Activated CD4-positive, alpha-beta T cell treated with anti-CD3 and anti-CD28 coated beads, Interleukin-2, amount 10 ng/mL, durations not matched to agents 7 days and 5 days (primary cell): ENCODE measurements around the gene ASIC4. TPM values are rescaled to one million over a fixed set of nuclear protein-coding genes. Genes with fewer than 3 reads are reported as not detected.

ENCODE experiments used
- CTCF ChIA-PET: fragments of 350-600 bp; sonication (Branson Sonifier 250); formaldehyde crosslinking; loops from one replicate; lab custom pipeline; 2021; ENCODE audit warnings: antibody characterized with exemption; lab: Charles Lee
- POLR2A ChIA-PET: fragments of 350-600 bp; sonication (Branson Sonifier 250); formaldehyde crosslinking; loops from one replicate; lab custom pipeline; 2021; ENCODE audit warnings: antibody characterized with exemption; lab: Charles Lee
- DNase-seq: peaks from one replicate; pipeline ENCODE4 v3.0.0-alpha.2; 2020
- H3K27ac Mint-ChIP-seq: one replicate; pipeline ENCODE4 v1.8.0; 2021; ENCODE audit warnings: mild to moderate bottlenecking, moderate library complexity, mixed read lengths
- H3K27me3 Mint-ChIP-seq: one replicate; pipeline ENCODE4 v1.8.0; 2021; ENCODE audit warnings: mixed read lengths
- H3K36me3 Mint-ChIP-seq: one replicate; pipeline ENCODE4 v1.8.0; 2021; ENCODE audit warnings: low read depth, mixed read lengths
- H3K4me1 Mint-ChIP-seq: one replicate; pipeline ENCODE4 v1.8.0; 2021; ENCODE audit warnings: mixed read lengths
- H3K4me3 Mint-ChIP-seq: one replicate; pipeline ENCODE4 v1.8.0; 2021; ENCODE audit warnings: mild to moderate bottlenecking, moderate library complexity, mixed read lengths
- H3K9me3 Mint-ChIP-seq: one replicate; pipeline ENCODE4 v1.8.0; 2021; ENCODE audit warnings: mixed read lengths
- total RNA-seq, 2 experiments: library from RNA; stranded (reverse); gene quantifications; one replicate each; pipeline ENCODE4 v1.2.3, GENCODE V29; 2021

Gene ASIC4
- total RNA-seq, 2 experiments from 2014 or later, result not detected

DNA sequence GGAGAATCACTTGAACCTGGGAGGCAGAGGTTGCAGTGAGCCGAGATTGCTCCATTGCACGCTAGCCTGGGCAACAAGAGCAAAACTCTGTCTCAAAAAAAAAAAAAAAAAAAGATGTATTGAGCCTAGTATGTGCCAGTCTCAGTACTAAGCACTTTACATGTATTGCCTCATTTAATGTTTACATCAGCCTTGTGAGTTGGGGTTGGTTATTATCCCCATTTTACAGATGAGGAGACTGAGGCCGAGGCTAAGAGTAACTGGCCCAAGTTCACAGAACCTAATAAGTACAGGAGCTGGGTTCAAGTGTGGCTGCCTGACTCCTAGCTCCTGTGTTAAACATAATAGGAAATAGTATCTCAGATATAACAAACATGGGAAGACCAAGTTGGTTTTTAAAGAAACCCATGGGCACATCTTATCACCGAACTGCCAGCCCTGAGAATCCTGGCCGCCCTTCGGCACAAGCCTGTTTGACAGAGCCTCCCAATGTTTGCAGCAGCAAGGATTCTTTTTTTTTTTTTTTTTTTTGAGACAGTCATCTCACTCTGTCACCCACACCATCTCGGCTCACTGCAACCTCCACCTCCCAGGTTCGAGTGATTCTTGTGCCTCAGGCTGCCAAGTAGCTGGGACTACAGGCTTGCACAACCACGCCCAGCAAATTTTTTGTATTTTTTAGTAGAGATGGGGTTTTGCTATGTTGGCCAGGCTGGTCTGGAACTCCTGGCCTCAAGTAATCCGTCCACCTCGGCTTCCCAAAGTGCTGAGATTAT, 39.8 kb upstream of the ASIC4 start:
- POLR2A ChIA-PET, result interaction anchor here (0.7 kb wide), 1 partner anchor 13 kb away, joined by 4 read pairs; no protein-coding TSS in a partner anchor
- DNase-seq, result no peak
- CTCF ChIA-PET, result interaction anchor here (0.7 to 2.3 kb wide), 5 partner anchors 28 to 494 kb away, joined by 3 to 13 read pairs (median 3); no protein-coding TSS in a partner anchor
- H3K9me3 Mint-ChIP-seq, result no peaks in the 10 kb centered on the region
- H3K27me3 Mint-ChIP-seq, result peaks cover 3% of the 10 kb centered on the region
- no peaks in the 10 kb centered on the region for H3K36me3 Mint-ChIP-seq
- peaks cover 4% of the 10 kb centered on the region for H3K4me1 Mint-ChIP-seq
- no peak overlapping the region for H3K4me3 Mint-ChIP-seq
- H3K27ac Mint-ChIP-seq, result no peak overlapping the region

DNA sequence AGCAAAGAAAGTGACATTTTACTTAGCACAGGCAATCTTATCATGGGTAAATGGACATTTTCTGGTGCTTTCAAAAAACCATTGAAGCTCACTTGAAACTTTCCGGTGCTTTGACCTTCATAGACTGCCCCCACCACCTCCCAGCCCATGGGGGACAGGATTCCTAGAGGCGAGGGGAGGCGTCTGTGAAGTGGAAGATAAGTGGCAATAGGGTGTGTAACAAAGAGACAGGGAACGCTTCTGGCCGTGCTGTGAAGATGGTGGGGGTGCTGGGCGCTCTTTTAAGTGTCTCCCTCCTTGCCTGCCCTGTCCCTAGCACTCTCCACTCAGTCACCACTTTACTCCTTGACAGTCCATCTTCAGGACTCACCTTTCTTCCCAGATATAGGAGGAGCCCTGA, 39.0 kb upstream of the ASIC4 start:
- Mint-ChIP-seq H3K9me3 (no peaks in the 10 kb centered on the region), H3K4me3 (no peak overlapping the region), H3K4me1 (peaks cover 4% of the 10 kb centered on the region), H3K27me3 (peaks cover 3% of the 10 kb centered on the region), H3K27ac (no peak overlapping the region), H3K36me3 (no peaks in the 10 kb centered on the region)
- POLR2A ChIA-PET, result no interaction called here
- no peak for DNase-seq
- CTCF ChIA-PET, result interaction anchor here (2.3 kb wide), 1 partner anchor 55 kb away, joined by 13 read pairs; no protein-coding TSS in a partner anchor

DNA sequence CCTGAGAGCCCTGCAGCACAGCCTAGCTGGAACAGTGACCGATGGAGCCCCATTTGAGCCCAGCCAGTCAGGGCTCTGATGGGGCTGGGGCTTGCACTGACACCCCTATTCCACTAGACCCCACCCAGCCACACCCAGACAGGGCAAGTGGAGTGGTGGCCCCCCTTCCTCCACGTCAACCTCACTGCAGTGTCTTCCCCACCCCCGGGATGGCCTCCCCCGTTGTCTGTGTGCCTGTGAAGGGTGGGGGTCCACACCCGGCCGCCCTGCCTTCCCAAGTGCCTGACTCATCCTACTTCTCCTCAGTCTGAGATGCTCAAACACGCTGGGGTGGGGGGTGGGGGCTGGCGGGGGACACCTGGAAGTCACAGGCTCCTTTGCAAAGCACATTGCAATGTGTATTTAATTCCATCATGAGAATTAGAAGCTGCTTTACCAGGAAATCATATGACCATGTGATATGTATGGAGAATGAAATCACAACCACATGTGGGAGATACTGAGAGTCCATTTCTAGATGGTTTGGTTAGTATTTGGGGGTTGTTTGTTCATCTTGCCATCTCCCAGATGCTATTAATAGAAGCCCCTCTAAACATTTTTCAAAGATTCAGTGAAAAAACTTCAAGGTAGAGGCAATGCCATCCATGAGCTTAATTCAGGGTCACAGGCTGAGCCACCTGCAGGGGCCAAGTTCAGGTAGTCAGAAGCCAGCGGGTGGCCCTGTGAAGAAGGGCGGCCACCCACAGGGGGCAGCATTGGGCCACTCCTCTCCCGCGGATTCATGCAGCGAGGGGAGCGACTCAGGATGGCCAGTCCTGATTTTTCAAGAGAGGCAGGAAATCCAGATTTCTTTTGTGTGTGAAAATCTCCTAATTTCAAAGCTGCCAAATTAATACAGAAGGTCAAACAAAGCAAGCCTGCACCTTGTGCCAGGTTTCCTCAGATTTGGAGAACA, 38.3 kb upstream of the ASIC4 start:
- H3K36me3 Mint-ChIP-seq, result no peaks in the 10 kb centered on the region
- H3K4me3 Mint-ChIP-seq, result no peak overlapping the region
- peaks cover 4% of the 10 kb centered on the region for H3K4me1 Mint-ChIP-seq
- H3K9me3 Mint-ChIP-seq, result no peaks in the 10 kb centered on the region
- peaks cover 4% of the 10 kb centered on the region for H3K27me3 Mint-ChIP-seq
- ChIA-PET POLR2A (no interaction called here), CTCF (interaction anchor here (0.7 to 2.3 kb wide), 4 partner anchors 15 to 67 kb away, joined by 3 to 13 read pairs (median 4); partner anchors contain the start of genes CHPF and TMEM198)
- no peak overlapping the region for H3K27ac Mint-ChIP-seq
- DNase-seq, result peak; percentile 62

GRCh38 chr2:219476652-219477151, 37.6 kb upstream of the ASIC4 start:
- Mint-ChIP-seq H3K4me3 (no peak overlapping the region), H3K27me3 (peaks cover 9% of the 10 kb centered on the region), H3K4me1 (peaks cover 4% of the 10 kb centered on the region), H3K36me3 (no peaks in the 10 kb centered on the region), H3K9me3 (no peaks in the 10 kb centered on the region), H3K27ac (no peak overlapping the region)
- no peak for DNase-seq
- POLR2A ChIA-PET, result no interaction called here
- CTCF ChIA-PET, result interaction anchor here (0.7 to 1.2 kb wide), 3 partner anchors 16 to 67 kb away, joined by 3 to 4 read pairs (median 4); partner anchors contain the start of genes CHPF and TMEM198

DNA sequence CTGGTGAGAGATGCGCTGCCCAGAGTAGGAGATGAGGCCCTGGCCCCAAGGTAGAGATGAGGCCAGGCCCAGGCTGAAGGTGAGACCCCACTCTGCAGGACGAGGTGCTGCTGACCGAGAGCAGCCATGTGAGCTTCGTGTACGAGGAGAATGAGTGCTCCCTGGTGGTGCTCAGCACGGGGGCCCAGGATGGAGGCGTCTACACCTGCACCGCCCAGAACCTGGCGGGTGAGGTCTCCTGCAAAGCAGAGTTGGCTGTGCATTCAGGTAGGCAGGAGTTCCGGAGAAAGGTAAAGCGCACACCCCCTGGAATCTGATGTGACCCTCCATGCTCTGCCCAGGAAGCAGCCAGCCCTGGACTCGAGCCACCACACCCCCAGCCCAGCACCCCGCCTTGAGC, 37.1 kb upstream of the ASIC4 start:
- ChIA-PET POLR2A (no interaction called here), CTCF (interaction anchor here (0.9 kb wide), 1 partner anchor 83 kb away, joined by 3 read pairs; no protein-coding TSS in a partner anchor)
- Mint-ChIP-seq H3K27me3 (peaks cover 9% of the 10 kb centered on the region), H3K4me1 (peaks cover 4% of the 10 kb centered on the region), H3K4me3 (no peak overlapping the region), H3K36me3 (no peaks in the 10 kb centered on the region), H3K27ac (no peak overlapping the region), H3K9me3 (no peaks in the 10 kb centered on the region)
- no peak for DNase-seq

GRCh38 chr2:219477815-219478214, 36.5 kb upstream of the ASIC4 start:
- Mint-ChIP-seq H3K4me3 (no peak overlapping the region), H3K36me3 (no peaks in the 10 kb centered on the region), H3K4me1 (peaks cover 4% of the 10 kb centered on the region), H3K27ac (no peak overlapping the region), H3K9me3 (no peaks in the 10 kb centered on the region), H3K27me3 (peaks cover 14% of the 10 kb centered on the region)
- DNase-seq, result no peak
- CTCF ChIA-PET, result interaction anchor here (0.9 to 1.0 kb wide), 3 partner anchors 19 to 83 kb away, joined by 3 read pairs; no protein-coding TSS in a partner anchor
- POLR2A ChIA-PET, result no interaction called here

DNA sequence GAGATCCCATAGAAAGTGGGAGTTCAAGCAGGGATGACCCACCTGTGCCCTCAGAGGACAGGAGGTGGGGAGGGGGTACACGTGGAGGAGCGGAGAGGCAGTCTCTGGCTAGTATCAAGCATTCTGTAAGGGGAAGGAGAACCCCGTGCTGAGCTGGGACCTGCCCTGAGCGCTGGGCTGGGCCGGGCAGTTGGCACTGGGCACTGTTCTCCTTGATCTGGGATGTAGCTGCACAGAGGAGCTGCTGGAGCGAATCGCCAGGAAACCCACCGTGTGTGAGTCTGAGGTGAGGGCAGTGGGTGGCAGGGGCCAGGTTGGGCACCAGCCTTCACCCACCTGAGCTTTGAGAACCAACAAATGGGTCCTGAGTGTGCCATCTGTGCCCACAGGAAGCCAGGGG, 35.4 kb upstream of the ASIC4 start:
- peaks cover 5% of the 10 kb centered on the region for H3K4me1 Mint-ChIP-seq
- no peak overlapping the region for H3K4me3 Mint-ChIP-seq
- no peaks in the 10 kb centered on the region for H3K36me3 Mint-ChIP-seq
- H3K27ac Mint-ChIP-seq, result no peak overlapping the region
- H3K9me3 Mint-ChIP-seq, result no peaks in the 10 kb centered on the region
- H3K27me3 Mint-ChIP-seq, result peaks cover 20% of the 10 kb centered on the region
- CTCF ChIA-PET, result interaction anchor here (0.9 kb wide), 1 partner anchor 51 kb away, joined by 3 read pairs; no protein-coding TSS in a partner anchor
- no peak for DNase-seq
- POLR2A ChIA-PET, result no interaction called here

DNA sequence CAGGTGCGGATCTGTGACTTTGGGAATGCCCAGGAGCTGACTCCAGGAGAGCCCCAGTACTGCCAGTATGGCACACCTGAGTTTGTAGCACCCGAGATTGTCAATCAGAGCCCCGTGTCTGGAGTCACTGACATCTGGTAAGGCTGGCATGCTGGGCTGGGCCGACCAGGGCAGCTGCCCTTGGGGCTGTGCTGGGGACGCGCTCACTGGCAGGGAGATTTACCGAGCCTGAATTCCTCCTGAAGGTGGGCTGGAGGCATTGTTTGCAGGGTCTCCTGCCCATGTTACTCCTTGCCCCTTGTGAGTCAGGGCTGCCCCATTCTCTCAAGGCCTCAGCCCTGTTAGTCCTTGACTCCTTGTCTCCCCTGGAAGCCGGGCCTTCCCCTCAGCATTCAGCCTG, 34.3 kb upstream of the ASIC4 start:
- Mint-ChIP-seq H3K9me3 (no peaks in the 10 kb centered on the region), H3K4me3 (no peak overlapping the region), H3K27ac (no peak overlapping the region), H3K27me3 (peaks cover 25% of the 10 kb centered on the region), H3K4me1 (peaks cover 6% of the 10 kb centered on the region), H3K36me3 (no peaks in the 10 kb centered on the region)
- DNase-seq, result no peak
- ChIA-PET POLR2A (no interaction called here), CTCF (no interaction called here)

DNA sequence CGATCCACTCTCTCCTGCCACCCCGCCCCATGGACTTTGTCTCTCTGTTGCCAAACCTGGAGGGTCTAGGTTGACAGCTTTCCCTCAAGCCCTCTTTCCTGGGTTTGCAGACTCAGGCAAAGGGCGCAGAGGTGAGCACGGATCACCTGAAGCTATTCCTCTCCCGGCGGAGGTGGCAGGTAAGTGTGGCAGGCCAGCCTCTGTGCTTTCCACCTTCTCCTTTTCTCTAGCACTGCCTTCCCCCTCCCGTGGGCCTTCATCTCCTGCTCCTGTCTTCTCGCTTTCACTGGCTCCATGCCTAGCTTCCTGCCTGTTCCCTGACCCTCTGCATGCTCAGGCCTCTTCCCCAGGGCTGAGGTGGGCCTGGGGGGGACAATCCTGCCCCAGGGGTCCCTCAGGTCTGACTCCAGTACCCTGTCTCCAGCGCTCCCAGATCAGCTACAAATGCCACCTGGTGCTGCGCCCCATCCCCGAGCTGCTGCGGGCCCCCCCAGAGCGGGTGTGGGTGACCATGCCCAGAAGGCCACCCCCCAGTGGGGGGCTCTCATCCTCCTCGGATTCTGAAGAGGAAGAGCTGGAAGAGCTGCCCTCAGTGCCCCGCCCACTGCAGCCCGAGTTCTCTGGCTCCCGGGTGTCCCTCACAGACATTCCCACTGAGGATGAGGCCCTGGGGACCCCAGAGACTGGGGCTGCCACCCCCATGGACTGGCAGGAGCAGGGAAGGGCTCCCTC, 31.4 kb upstream of the ASIC4 start:
- H3K36me3 Mint-ChIP-seq, result no peaks in the 10 kb centered on the region
- H3K4me3 Mint-ChIP-seq, result no peak overlapping the region
- ChIA-PET CTCF (interaction anchor here (0.6 to 1.8 kb wide), 5 partner anchors 14 to 1901 kb away, joined by 3 to 6 read pairs (median 3); no protein-coding TSS in a partner anchor), POLR2A (no interaction called here)
- no peaks in the 10 kb centered on the region for H3K9me3 Mint-ChIP-seq
- peaks cover 39% of the 10 kb centered on the region for H3K27me3 Mint-ChIP-seq
- DNase-seq, result no peak
- peaks cover 2% of the 10 kb centered on the region for H3K4me1 Mint-ChIP-seq
- H3K27ac Mint-ChIP-seq, result no peak overlapping the region

GRCh38 chr2:219483451-219484342, 30.6 kb upstream of the ASIC4 start:
- H3K27ac Mint-ChIP-seq, result no peak overlapping the region
- no peak overlapping the region for H3K4me3 Mint-ChIP-seq
- H3K27me3 Mint-ChIP-seq, result peaks cover 39% of the 10 kb centered on the region
- no peaks in the 10 kb centered on the region for H3K36me3 Mint-ChIP-seq
- no peak for DNase-seq
- POLR2A ChIA-PET, result no interaction called here
- H3K4me1 Mint-ChIP-seq, result peaks cover 2% of the 10 kb centered on the region
- CTCF ChIA-PET, result interaction anchor here (0.6 to 1.3 kb wide), 4 partner anchors 24 to 1900 kb away, joined by 3 to 6 read pairs (median 4); partner anchors contain the start of gene IHH
- no peaks in the 10 kb centered on the region for H3K9me3 Mint-ChIP-seq
